Smooth muscle cell (in vitro differentiated cells): ENCODE results near the gene DYNC1I1. TPM values are rescaled to one million over a fixed set of nuclear protein-coding genes. Genes with fewer than 3 reads are reported as not detected.

Source experiments
- DNase-seq: peaks from one replicate; lab custom pipeline; 2025; ENCODE audit not compliant: unreplicated experiment; lab: John Stamatoyannopoulos, UW
- H2AFZ ChIP-seq: fragments of 200-600 bp; sonication (generic); 2 replicates; pipeline ENCODE4 v1.6.0; 2016; ENCODE audit warnings: antibody characterized with exemption, low read depth, mild to moderate bottlenecking
- H3F3A ChIP-seq: fragments of 200-600 bp; sonication (generic); 2 replicates; pipeline ENCODE4 v1.6.0; 2017; ENCODE audit warnings: antibody characterized with exemption, low read depth
- H3K27ac ChIP-seq: fragments of 200-600 bp; sonication (generic); 2 replicates; pipeline ENCODE4 v1.5.1; 2016; ENCODE audit warnings: low read depth, mild to moderate bottlenecking
- H3K27me3 ChIP-seq: fragments of 200-600 bp; sonication (generic); 2 replicates; pipeline ENCODE4 v1.6.1; 2016; ENCODE audit warnings: low read depth, mild to moderate bottlenecking
- H3K36me3 ChIP-seq: fragments of 200-600 bp; sonication (generic); 2 replicates; pipeline ENCODE4 v1.5.1; 2016; ENCODE audit warnings: low read depth
- H3K4me1 ChIP-seq: fragments of 200-600 bp; sonication (generic); 2 replicates; pipeline ENCODE4 v1.5.1; 2016; ENCODE audit warnings: low read depth
- H3K4me2 ChIP-seq: fragments of 200-600 bp; sonication (generic); 2 replicates; pipeline ENCODE4 v1.6.0; 2016; ENCODE audit warnings: mild to moderate bottlenecking
- H3K4me3 ChIP-seq: fragments of 200-600 bp; sonication (generic); 2 replicates; pipeline ENCODE4 v1.5.1; 2016; ENCODE audit warnings: mild to moderate bottlenecking
- H3K79me2 ChIP-seq: fragments of 200-600 bp; sonication (generic); 2 replicates; pipeline ENCODE4 v1.6.0; 2016; ENCODE audit warnings: low read depth, mild to moderate bottlenecking
- H3K9ac ChIP-seq: fragments of 200-600 bp; sonication (generic); 2 replicates; pipeline ENCODE4 v1.6.0; 2016; ENCODE audit warnings: low read depth
- H3K9me3 ChIP-seq: fragments of 200-600 bp; sonication (generic); replicated peaks from 2 replicates; pipeline ENCODE4 v1.5.1; 2016; ENCODE audit warnings: low read depth
- H4K20me1 ChIP-seq: fragments of 200-600 bp; sonication (generic); 2 replicates; pipeline ENCODE4 v1.6.0; 2016; ENCODE audit warnings: low read depth
- CTCF ChIP-seq: fragments of 200-600 bp; sonication (generic); IDR thresholded peaks from 2 replicates; pipeline ENCODE4 v1.5.1; 2017; ENCODE audit warnings: borderline replicate concordance, mild to moderate bottlenecking, antibody characterized with exemption; ENCODE audit not compliant: insufficient read depth, poor library complexity, severe bottlenecking
- WGBS: methylation state at CpG from one replicate; pipeline ENCODE4 v1.1.7; 2016; ENCODE audit warnings: low lambda C conversion rate; 5-methylcytosine and 5-hydroxymethylcytosine counted together
- polyA plus RNA-seq: library from polyadenylated mRNA; unstranded; fragments of >200 nt; fragmentation: Nextera tagmentation; extraction: Ambion mirVana; gene quantifications from 2 replicates; pipeline ENCODE4 v1.2.1, GENCODE V29; 2016
- total RNA-seq: library from RNA; depleted of rRNA; stranded (reverse); fragments of >200 nt; gene quantifications from 2 replicates; pipeline ENCODE4 v1.2.3, GENCODE V29; 2014

DYNC1I1 gene
- total and polyA plus RNA-seq, 2 experiments from 2014 or later, result 1.1 to 2.4 TPM

- Histone ChIP-seq H3K9ac (no peak overlapping the region), H4K20me1 (no peaks in the 10 kb centered on the region), H3K4me3 (no peak overlapping the region), H3K79me2 (no peaks in the 10 kb centered on the region), H3F3A (no peaks in the 10 kb centered on the region), H3K27ac (no peak overlapping the region), H3K27me3 (no peaks in the 10 kb centered on the region), H3K4me1 (no peaks in the 10 kb centered on the region), H3K9me3 (no peaks in the 10 kb centered on the region), H2AFZ (no peak overlapping the region), H3K36me3 (no peaks in the 10 kb centered on the region), H3K4me2 (no peak overlapping the region)
- 23% methylated on average over 6 of the region's 6 CpGs for WGBS
- TF ChIP-seq CTCF, result peak; percentile 67
- no peak for DNase-seq
These were observed 98.9 kb downstream of the DYNC1I1 start for GRCh38 chr7:95871075-95871848.

DNA sequence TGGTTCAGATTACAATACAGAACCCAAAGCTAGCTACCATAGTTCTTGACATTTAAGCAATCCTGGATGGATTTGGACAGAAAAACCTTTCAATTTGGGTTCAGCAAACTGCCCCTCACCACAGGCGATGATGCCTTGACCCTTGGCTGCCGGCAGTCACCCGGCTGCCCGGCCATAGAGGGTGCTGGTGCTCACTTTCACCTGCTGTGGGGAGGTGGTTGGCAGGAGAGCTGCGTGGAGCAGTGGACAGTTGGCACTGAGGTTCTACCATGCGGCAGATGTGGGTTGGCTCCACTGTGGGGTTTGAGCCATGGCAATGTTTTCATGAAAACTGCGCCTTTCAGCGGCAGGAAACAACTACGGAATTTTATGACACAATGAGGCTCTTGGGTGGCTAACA is 99.5 kb downstream of the DYNC1I1 start:
- H3F3A ChIP-seq, result no peaks in the 10 kb centered on the region
- H3K4me1 ChIP-seq, result no peaks in the 10 kb centered on the region
- no peaks in the 10 kb centered on the region for H3K79me2 ChIP-seq
- no peak overlapping the region for H3K27ac ChIP-seq
- no peak overlapping the region for H3K4me3 ChIP-seq
- no peaks in the 10 kb centered on the region for H4K20me1 ChIP-seq
- H3K36me3 ChIP-seq, result no peaks in the 10 kb centered on the region
- no peak overlapping the region for H3K9ac ChIP-seq
- WGBS, result 89% methylated on average over 9 of the region's 9 CpGs
- H3K27me3 ChIP-seq, result no peaks in the 10 kb centered on the region
- H2AFZ ChIP-seq, result no peak overlapping the region
- no peak overlapping the region for H3K4me2 ChIP-seq
- no peak for TF ChIP-seq CTCF
- no peak for DNase-seq
- H3K9me3 ChIP-seq, result no peaks in the 10 kb centered on the region

DNA sequence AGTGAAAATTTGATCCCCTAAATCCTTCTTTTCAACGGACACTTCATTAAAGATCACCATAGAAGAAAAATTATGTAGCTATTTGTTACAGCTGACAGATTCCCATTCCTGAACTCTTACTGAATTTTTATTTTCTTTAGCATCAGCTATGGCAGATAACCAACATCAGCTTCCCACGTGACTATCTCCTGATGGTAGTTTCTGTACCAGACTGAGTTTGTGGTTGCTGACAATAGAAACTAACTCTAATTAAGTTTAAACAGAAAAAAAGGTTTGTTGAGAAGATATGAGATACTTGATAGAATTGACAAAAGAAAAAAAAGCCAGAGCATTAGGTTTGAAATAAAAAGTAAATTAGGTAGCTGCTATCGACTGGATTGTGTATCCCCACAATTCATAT is 101.8 kb downstream of the DYNC1I1 start:
- 91% methylated on average over 3 of the region's 3 CpGs for WGBS
- no peaks in the 10 kb centered on the region for H3F3A ChIP-seq
- H3K27me3 ChIP-seq, result no peaks in the 10 kb centered on the region
- no peaks in the 10 kb centered on the region for H3K9me3 ChIP-seq
- no peak overlapping the region for H3K4me3 ChIP-seq
- no peak for DNase-seq
- TF ChIP-seq CTCF, result no peak
- no peak overlapping the region for H3K4me2 ChIP-seq
- H3K9ac ChIP-seq, result no peak overlapping the region
- H3K4me1 ChIP-seq, result no peaks in the 10 kb centered on the region
- H3K27ac ChIP-seq, result no peak overlapping the region
- no peaks in the 10 kb centered on the region for H3K36me3 ChIP-seq
- H2AFZ ChIP-seq, result no peak overlapping the region
- H3K79me2 ChIP-seq, result no peaks in the 10 kb centered on the region
- H4K20me1 ChIP-seq, result no peaks in the 10 kb centered on the region
